SKM-1 (cell line): ENCODE data around the gene MEPCE.

Experiments
- DNase-seq: peaks from one replicate; lab custom pipeline; 2025; ENCODE audit not compliant: unreplicated experiment; lab: John Stamatoyannopoulos, UW

Gene MEPCE

DNA sequence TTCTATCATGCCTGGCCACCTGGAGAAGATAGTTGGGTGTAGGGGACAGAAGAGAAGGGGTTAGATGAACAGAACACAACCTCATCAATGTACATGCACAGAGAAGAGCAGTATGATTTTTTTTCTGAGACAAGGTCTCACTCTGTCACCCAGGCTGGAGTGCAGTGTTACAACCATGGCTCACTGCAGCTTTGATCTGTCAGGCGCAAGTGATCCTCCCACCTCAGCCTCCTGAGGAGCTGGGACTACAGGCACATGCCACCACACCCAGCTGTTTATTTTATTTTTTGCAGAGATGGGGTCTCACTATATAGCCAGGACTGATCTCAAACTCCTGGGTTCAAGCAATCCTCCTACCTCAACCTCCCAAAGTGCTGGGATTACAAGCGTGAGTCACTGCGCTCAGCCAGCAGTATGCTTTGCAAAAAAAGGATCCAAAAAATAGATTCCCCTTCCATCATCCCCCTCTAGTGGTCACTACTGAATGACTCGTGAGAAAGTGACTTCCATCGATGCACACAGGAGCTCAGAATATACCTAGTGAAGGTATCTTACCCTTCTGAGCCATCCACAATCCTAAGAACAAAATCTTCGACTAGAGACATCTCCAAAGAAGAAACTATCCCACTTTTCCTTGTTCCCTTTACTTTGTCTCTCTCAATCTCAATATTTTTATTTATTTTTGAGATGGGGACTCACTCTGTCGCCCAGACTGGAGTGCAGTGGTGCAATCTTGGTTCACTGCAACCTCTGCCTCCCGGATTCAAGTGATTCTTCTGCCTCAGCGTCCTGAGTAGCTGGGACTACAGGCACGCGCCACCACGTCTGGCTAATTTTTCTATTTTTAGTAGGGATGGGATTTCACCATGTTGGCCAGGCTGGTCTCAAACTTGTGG, 22.1 kb upstream of the MEPCE start:
- DNase-seq, result peak; percentile 77

DNA sequence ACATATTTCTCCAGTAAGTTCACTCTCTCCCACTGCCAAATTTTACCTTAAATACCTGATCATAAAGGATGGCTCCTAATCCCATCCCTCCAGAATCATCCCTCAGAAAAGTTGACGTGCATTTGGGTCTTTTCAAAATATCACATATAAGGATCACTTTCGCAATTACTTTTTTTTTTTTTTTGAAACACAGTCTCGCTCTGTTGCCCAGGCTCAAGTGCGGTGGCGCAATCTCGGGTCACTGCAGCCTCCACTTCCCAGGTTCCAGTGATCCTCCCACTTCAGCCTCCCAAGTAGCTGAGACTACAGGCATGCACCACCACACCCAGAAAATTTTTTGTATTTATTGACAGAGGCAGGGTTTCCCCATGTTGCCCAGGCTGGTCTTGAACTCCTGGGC, 18.5 kb upstream of the MEPCE start:
- no peak for DNase-seq

DNA sequence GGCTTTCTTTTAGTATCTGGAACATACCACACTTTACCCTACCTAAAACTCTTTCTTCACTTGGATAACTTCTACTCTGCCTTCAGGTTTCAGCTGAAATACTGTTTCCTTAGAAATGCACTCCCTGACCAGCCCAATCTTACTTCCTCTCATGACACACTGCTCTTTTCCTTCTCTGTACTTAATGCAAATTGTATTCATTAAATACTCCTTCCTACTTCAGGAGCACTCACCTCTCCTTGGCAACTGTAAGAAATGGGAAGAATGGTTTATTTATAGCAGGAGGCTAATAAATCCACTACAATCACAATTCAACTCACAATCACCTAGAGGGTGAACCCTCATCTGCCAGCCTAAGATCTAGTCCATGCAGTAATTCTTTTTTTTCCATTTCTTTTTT, 16.3 kb upstream of the MEPCE start:
- DNase-seq, result peak; percentile 50

DNA sequence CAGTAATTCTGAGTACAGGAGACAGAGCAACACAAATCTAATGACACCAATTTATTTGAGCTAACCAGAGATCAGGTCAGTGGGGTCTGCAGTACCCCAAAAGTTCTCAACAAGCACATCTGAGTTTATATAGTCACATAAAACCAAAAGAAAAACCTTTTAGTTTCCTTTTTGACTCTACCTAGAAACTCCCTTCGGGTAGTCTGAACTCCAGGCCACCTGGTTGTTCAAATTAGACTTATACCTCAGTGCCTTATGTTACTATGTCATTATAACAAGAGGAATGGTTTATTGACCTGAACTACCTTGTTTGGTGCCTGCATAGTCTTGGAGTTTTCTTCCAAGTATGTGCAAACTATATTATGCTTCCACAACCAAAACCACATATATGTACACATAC, 15.7 kb upstream of the MEPCE start:
- no peak for DNase-seq

DNA sequence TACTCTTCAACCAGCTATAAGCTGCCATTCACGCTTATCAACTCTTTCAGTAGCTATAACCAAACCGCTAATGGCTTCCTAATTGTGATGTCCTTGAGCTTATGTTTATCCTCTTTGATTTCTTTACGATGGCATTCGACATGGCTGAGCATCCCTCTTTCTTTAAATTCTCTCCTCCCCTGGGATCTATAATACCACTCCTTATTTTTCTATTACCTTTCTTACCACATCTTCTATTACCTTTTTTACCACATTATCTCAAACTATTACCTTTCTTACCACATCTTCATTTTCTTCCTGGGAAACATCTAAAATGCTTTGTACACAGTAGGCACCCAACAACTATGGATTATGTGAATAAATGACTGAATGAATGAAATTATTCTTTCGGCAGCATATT, 14.2 kb upstream of the MEPCE start:
- DNase-seq, result no peak

DNA sequence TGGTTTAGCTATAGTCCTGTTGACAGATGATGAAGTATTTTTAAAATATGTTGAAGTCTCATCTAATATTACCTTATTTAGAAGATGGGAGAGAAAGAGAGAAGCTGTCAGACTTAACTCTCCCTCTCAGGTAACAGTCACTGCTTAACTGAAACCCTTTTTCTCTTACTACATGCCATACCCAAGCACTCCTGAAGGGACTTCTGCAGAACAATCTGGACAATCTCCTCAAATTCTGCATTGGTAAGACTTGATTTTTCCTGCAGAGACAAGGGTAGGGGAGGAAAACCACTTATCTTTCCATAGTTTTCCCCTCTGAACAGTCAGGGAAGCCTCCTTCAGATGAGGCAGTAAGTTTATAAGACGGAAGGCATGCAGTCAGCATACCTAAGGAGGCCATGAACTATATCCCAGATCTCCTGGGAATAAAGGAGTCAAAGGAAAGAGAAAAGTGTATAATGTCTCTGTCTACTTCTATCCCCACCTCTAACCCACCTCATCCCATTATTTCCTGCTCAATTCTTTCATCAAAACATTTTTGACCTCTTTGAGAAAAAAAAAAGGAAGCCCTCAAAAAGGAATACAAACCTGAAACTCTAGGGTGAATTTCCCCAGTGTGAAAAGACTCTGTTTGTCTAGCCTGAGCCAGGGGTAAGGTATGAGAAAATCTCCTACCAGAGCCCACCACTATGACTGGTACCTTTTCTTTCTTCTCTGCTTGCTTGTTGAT, 10.5 kb upstream of the MEPCE start:
- no peak for DNase-seq

DNA sequence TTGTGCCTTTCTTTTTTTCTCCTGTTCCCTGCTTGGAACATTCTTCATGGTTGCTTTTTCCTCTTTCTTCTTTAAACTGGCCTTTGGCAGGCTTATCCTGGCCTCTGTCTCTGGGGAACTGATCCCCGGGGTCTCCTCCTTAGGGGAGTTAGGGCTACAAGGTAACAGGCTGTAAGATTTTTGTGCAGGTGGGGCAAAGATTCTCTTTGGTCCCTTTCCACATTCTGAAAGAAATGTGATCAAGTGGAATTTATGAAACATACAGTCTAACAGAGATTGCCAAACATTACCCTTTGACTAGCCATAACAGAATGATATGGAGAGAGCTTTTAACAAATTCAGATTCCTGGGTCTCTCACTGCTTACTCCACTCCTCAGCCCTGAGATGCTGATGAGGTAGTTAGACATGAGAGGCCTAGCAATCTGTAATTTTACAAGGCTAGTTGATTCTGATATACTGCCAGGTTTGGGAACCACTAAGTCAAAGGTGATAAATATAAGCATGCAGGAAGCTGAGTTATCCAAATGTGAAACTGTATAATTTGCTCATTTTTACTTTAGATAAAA, 9.9 kb upstream of the MEPCE start:
- no peak for DNase-seq

DNA sequence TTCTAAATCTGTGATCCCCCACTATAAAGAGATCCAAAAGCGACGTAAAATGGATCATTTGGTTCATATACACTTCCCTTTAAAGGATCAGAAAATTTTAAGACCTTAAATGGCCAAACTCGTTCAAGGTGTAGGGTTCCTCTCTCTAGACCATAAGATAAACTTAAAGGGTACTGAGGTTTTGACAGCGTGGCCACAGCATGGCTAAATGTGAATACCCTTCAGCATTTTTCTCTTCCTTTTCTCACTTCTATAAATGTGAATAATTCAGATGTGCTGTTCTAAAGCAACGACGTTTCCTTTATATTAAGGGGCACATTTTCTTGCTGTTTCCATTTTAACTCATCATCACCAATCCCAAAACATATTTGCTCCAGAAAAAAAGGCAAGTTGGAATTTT, 6.3 kb upstream of the MEPCE start:
- no peak for DNase-seq

DNA sequence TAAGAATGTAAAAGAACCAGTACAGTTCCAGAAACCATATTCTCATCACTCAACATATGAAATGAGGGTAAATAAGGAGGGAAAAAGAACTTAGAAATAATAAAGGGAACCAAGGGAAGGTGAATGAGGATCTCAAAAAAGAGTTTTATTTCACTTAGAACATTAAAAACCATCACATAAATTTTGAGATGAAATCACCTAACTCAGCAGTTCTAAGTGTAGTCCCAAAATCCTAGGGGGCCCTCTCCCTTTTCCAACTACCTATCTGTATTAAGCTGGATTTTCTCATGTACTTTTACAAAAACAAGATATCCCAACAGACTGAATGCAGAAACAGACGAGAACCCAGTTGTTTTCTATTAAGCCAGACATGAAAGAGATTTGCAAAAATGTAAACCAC, 4.3 kb upstream of the MEPCE start:
- DNase-seq, result no peak

DNA sequence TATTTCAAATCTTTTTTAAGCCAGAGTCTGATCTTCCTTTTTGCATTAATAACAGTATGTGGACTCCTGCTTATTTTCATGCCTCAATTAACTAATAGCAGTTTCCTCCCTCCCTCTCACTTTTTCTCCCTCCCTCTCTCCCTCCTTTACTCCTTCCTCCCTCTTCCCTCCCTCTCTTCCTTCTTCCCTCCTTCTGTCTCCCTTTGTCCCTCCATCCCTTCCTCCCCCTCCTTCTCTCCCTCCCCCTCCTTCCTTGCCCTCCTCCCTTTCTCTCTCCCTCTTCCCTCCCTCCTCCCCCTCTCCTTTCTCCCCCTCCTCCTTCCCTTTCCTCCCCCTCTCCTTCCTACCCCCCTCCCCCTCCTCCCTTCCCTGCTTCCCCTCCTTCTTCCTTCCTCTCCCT, 3.1 kb upstream of the MEPCE start:
- no peak for DNase-seq

DNA sequence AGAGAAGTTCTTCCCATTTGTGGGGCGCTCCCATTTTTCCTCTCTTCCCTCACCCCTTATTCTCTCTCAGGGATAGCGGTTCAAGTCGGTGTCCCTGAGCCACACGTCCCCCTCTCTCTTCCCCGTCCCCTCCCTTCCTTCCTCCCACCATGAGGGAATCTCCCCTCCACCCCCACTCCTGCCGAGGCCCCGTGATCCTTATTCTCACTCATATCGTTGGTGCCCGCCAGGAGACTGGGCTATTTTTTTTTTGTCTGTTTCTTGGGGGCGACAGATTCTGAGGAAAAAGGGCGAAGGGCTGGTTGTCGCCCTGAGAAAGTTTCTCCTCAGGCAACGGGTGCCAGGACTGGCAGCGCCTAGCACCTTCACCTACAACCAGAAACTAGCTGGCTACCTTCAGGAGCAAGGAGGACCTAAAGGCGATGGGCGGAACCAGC, 1.9 kb upstream of the MEPCE start:
- DNase-seq, result no peak

DNA sequence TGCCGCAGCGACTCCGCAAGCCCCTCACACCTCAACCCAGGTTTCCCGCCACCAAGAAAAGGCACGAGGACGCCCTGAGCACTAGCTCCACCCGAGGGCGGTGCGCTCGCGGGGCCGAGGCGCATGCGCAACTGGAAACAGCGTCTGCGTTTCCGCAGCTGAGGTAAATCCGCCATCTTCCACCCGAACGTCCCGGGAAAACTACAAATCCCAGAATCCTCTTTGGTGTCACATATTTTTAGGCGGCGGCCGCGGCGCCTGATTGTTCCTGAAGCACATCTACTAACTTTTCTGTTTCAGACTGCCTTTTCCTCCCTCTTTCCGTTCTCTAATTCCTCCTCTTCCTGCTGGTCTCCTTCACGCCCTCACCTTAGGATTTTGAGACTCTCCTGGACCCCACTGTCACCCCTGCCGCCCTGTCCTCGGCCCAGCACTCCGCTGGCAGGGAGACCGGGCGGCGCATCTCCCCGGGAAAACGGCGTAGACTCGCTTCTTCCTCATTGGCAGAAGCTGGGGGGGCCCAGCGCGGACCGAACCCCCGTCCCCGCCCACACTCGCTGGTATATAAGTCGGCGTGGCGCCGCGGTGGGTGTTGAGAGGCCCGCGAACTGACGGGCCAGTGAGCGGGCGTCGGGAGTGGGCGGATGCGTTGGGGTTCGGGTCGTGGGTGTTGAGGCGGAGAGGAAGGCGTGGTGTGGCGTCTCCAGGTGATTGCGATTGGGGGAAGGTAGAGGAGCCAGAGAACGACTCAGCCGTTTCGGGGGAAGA, 1.2 kb upstream of the MEPCE start, which contains the start of gene ZCWPW1:
Gene ZCWPW1, minus strand, starts transcription at position 505 of the 768 bp plus-strand sequence. CDS start 8,054 bp downstream, outside the sequence.
- DNase-seq, result peak; percentile 95

DNA sequence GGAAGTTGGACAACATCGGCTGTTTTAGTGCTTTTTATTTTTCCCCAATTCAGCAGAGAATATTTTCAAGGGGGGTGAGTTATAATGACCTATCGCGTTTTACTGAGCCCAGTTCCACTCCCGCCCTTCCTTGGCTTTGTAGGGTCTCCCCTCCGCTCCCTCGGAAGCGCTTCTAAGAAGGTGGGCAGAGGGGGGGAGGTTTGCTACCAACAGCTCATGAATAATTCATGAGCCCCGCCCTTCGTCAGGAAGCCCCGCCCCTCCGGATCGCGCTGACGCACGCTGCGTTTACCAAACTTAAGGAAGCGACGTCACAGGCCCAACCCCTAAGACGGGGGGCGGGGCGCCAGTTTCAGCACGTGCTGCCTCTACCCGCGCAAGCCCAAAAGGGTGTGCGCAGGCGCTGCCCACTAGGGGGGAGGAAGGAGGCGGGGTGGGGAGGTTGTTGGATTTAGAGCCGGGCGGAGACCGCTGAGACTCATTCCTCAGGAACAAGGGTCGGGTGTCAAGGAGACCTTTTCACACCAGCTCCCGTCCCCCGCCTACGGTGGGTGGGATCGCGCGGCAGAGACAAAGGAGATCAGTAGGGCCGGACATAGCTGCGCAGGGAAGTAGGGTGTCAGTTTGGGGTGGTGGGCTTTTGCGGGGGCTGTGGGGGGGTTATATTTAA, 529 bp upstream of the MEPCE start:
- DNase-seq, result peak; percentile 97

DNA sequence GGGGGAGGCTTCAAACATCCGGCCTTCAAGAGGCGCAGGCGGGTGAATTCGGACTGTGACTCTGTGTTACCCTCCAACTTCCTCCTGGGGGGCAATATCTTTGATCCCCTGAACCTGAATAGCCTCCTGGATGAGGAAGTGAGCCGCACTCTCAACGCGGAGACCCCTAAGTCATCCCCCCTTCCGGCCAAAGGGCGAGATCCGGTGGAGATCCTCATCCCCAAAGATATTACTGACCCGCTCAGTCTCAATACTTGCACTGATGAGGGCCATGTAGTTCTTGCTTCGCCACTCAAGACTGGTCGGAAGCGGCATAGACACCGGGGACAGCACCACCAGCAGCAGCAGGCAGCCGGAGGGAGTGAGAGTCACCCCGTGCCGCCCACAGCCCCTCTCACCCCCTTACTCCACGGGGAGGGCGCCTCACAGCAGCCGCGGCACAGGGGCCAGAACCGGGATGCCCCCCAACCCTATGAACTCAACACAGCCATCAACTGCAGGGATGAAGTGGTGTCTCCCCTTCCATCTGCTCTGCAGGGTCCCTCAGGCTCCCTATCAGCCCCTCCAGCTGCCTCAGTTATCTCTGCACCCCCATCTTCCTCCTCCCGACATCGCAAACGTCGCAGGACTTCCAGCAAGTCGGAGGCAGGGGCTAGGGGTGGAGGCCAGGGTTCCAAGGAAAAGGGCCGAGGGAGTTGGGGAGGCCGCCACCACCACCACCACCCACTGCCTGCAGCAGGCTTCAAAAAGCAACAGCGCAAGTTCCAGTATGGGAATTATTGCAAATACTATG, 1.1 kb downstream of the MEPCE start:
- no peak for DNase-seq

DNA sequence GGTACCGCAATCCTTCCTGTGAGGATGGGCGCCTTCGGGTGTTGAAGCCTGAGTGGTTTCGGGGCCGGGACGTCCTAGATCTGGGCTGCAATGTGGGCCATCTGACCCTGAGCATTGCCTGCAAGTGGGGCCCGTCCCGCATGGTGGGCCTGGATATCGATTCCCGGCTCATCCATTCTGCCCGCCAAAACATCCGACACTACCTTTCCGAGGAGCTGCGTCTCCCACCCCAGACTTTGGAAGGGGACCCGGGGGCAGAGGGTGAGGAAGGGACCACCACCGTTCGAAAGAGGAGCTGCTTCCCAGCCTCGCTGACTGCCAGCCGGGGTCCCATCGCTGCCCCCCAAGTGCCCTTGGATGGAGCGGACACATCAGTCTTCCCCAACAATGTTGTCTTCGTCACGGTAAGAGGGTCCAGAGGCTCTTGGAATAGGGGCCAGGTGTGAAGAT, 1.7 kb downstream of the MEPCE start:
- DNase-seq, result no peak

DNA sequence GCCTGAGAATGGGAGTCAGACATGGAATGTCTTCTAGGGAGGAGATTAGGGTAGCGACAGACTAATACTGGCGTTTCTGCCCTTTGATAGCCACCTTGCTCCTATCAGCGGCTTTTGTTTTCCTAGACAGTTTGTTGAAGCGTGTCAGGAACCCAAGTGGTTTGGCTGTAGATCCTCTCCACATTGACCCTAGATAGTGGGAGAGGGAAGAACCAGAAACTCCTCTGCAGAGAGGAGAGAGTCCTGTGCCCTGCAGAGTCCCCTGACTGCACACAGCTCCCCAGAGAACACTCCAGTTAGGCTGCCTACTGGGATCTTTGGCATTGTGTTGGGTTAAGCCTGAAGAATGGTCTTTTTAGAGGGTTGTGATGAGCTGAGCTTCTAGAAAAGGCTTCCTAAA, 2.4 kb downstream of the MEPCE start:
- DNase-seq, result no peak

DNA sequence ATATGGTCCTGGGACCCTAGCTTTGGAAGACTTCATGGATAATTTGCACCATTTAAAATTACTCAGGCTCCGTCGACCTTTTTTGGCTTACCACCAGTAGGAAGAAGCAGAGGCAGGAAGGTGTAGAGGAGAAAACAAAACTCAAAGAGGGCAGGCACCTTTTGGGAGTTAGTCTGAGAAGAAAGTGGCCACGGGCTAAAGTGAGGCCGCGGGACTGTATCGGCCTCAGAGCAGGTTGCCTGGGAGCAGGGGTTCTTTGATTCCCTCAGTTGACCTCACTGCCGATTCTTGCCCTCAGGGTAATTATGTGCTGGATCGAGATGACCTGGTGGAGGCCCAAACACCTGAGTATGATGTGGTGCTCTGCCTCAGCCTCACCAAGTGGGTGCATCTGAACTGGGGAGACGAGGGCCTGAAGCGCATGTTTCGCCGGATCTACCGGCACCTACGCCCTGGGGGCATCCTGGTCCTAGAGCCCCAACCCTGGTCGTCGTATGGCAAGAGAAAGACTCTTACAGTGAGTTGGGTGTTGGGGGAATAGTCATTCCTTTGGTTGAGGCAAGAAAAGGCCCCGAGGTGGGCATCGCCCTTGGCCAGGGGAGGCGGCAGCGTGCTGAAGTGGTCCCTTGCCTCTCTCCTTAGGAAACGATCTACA, 3.1 kb downstream of the MEPCE start:
- DNase-seq, result no peak

DNA sequence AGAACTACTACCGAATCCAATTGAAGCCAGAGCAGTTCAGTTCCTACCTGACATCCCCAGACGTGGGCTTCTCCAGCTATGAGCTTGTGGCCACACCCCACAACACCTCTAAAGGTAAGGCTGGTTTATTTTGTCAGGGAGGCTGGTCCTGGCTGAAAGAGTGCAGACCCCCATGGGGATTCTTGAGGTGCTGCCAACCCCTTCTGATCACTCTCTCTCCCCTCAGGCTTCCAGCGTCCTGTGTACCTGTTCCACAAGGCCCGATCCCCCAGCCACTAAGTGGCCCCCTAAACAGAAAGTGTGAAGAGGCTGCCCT, 3.6 kb downstream of the MEPCE start:
- no peak for DNase-seq

DNA sequence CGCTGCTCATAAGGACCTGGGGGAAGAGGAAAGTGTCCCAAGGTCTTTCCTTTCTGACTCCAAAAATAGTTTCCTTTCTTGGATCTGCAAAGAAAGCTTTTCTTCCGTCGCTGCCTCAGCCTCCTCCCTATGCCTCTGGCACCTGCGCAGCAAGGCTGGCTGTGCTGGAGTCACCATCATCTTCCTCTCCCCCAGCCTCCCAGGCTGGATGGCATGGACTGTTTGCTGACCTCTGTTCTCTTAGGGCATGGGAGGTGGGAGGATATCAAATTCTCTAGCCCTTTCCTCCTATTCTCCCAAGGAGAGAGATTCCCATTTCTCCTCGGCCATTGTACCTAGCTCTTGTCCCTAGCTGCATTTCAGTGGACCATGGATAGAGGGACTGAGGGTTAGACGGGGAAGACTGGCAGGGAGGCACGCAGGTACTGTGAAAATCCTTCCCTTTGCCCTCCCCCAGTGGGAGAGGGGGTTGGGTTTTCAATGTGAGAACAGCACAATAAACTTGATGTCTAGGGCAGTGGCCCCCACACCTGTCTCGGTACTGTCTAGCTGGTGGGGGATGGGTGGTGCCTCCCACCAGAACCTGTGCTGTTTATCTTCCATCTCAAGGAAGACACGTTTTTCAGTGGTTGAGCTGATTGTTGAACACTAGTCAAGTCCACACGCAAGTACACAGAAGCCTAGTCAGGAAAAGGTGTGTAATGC, 4.1 kb downstream of the MEPCE start:
- no peak for DNase-seq
